ENCODE data around the gene RO60. TPM values are rescaled to one million over a fixed set of nuclear protein-coding genes. Genes with fewer than 3 reads are reported as not detected.

Gene RO60
- total RNA-seq, 1 donor from 2014 or later, result 134 TPM

Small RNA genes lying within 50 kb of the gene (small RNA-seq; reads per million reads assigned to genes)
- gene SCARNA18B (ENCODE audit: low replicate concordance), result not detected

Other genes starting within 250 kb of the RO60 start
- 52.4 TPM for gene UCHL5, start 252 bp upstream of the RO60 start, total RNA-seq
- gene GLRX2, start 45.8 kb downstream of the RO60 start, total RNA-seq, result 31.3 TPM
- gene CDC73, start 62.4 kb downstream of the RO60 start, total RNA-seq, result 48.0 TPM
- 5.7 TPM for gene B3GALT2, start 127.0 kb downstream of the RO60 start, total RNA-seq

Measured in tongue (tissue), 2 donors.